Activated CD4-positive, alpha-beta T cell treated with anti-CD3 and anti-CD28 coated beads, Interleukin-2, Interleukin-4, amounts not matched to agents 100 ng/mL and 50 ng/mL, durations not matched to agents 16 hours and 8 hours (primary cell): ENCODE results near the gene PRRG3.
"Not testable (repeated sequence)": the region's sequence is repeated elsewhere in the genome, so short reads cannot be mapped to it uniquely, and the experiment has no call there.

Experiments
- DNase-seq: peaks from one replicate; pipeline ENCODE4 v3.0.0-alpha.2; 2020; ENCODE audit warnings: low spot score

Gene PRRG3

GRCh38 chrX:151694661-151695582 is at the start of gene PRRG3:
Gene PRRG3, plus strand, starts transcription at chrX:151695458. Its CDS starts 3,357 bp downstream, at chrX:151698815.
- DNase-seq: no peak

- DNase-seq: no peak
These were observed 20.0 kb upstream of the PRRG3 start for GRCh38 chrX:151675121-151675746.

DNA sequence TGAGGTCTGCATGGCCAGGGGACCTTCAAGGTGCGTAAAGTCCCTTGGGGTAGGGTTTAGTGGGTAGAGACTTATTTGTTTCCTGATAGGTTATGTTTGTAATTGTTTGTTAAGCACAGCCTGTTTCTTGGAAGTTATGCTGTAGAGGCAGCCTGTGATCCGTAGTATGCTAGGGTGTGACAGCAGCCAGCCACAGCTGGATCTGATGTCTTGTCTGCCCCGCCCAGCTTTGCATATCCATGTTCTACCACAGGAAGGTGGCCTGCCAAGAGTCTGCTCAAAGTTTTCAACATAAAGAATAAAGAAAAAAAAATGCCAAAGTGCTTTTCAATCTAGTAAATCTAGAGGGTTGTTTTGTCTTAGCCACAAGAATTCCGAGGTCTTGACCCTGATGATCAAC is 19.1 kb upstream of the PRRG3 start:
- DNase-seq: no peak

DNA sequence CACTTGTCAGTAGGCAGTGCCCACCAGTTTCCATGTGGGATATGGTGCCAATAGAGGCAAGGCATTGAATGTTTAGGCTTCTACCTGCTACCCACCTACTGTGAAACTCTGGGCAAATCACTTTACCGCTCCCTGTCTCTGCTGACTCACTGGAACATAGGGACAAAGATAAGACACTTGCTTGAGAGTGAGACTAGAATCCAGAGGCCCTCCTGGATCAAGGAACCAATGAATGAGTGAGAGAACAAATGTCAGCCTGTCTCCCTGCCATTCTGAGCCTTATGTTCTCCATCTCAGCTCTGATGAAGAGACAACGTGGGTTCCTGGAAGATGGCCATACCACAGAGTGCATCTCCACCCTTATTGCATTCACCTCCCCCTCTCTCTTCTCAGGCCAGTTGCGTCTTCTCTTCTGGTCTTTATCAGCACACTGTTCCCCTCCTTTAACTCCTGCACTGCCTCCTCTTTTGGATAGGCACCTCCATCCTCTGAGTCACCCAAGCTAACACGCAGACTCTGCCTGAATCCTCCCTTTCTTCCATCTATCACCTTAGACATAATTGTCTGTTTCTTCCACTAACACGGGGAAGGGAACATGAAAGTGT is 15.4 kb upstream of the PRRG3 start:
- no peak for DNase-seq

DNA sequence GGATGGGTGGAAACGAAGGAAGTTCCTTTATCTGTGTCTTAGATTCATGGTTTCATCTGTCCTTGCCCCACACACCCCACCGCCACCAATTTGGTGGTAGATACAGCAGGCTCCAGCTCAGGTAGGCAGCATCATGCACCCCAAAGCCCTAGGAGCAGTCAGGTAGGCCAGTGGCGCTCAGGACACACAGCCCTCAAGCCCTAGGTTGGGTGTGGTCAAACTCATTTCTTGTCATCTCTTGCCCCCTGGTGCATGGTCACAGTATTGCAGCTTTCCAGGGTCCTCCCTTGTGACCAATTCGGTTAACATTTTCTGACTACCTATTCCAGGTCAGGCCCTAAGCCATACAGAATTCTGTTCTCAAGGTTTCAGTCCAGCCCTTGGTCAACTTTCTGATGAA is 14.5 kb upstream of the PRRG3 start:
- peak; percentile 77 for DNase-seq

GRCh38 chrX:151687635-151688034 is 7.6 kb upstream of the PRRG3 start:
- DNase-seq: no peak

GRCh38 chrX:151688695-151689094 is 6.6 kb upstream of the PRRG3 start:
- DNase-seq: no peak

DNA sequence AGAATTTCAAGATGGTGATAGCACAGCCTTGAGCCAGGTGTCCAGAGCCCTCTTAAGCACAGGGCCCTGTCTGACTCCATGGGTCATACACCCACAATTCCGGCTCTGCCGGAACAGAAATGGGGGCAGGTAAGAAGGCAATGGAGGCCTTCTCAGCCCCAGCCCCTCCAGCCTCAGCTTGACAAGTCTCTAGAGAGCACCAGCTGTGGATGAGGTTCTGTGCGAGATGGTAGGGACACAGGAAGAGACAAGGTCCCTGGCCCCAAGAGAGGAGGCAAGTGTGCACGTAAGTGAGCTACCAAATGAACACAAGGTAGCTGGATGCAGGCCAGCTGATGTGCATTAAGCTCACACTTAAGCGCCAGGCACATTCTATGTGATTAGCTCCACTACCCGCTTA is 2.4 kb upstream of the PRRG3 start:
- DNase-seq: no peak

- DNase-seq: no peak
These were observed 1.1 kb upstream of the PRRG3 start for GRCh38 chrX:151694121-151694520.

DNA sequence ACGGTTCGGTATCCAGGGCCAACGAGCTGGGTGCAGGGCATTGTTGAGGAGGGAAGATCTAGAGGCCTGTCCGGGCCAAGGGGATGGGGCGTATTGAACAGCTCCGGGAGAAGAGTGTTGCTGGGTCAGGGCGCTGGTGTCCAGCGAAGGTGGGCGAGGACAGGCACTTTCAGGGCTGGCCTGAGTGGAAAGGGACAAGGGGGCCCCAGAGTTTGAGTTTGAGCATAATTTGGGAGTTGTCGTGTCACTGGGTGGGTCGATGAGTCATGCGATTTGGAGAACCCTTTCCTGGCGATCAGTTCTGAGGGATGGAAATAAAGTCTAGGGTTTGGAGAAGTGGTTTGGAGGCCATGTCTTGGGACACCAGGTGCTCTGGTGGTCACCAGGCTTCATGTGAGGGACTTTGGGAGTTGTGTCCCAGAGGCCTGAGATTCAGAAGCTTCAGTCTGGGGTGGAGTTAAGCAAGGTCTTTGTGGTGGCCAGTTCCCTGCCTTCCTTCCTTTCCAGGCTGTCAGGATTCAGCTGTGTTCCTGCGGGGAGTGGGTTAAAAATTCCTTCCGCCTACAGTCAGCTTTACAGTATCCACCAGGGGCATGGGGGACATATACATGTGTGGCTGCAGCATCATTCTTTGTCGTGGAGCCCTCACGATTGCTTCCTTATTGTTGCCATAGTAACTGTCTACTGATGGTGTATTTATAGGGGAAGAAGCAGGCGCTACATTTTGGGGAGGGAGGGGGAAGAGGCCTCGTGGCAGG is 504 bp downstream of the PRRG3 start:
- no peak for DNase-seq

DNA sequence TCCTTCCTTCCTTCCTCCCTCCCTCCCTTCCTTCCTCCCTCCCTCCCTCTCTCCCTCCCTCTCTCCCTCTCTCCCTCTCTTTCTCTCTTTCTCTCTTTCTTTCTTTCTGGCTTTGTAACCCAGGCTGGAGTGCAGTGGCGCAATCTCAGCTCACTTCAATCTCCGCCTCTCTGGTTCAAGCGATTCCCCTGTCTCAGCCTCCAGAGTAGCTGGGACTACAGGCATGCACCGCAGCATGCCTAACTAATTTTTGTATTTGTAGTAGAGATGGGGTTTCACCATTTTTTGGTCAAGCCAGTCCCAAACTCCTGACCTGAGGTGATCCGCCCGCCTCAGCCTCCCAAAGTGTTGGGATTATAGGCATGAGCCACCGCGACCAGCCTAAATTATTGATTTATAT is 1.8 kb downstream of the PRRG3 start:
- DNase-seq: not testable (repeated sequence)

- DNase-seq: no peak
These were observed 2.3 kb downstream of the PRRG3 start for GRCh38 chrX:151697522-151697921.

- DNase-seq: no peak
These were observed 3.2 kb downstream of the PRRG3 start for GRCh38 chrX:151698485-151698884.

DNA sequence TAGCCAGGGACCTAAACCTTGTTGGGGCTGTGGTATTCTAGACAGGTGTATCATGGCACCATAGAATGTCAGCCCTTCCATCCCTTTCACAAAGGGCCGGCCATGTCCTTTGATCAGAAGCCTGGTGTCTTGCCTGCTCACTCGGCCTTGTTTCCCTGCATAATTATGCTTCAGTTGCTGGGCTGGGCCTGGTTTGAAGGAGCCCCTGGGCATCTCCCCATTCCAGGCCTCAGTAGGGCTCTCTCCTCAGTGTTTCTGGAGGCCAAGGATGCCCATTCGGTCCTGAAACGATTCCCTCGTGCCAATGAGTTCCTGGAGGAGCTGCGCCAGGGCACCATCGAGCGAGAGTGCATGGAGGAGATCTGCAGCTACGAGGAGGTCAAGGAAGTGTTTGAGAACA is 4.5 kb downstream of the PRRG3 start:
- no peak for DNase-seq

- no peak for DNase-seq
These were observed 5.3 kb downstream of the PRRG3 start for GRCh38 chrX:151700581-151700980.

DNA sequence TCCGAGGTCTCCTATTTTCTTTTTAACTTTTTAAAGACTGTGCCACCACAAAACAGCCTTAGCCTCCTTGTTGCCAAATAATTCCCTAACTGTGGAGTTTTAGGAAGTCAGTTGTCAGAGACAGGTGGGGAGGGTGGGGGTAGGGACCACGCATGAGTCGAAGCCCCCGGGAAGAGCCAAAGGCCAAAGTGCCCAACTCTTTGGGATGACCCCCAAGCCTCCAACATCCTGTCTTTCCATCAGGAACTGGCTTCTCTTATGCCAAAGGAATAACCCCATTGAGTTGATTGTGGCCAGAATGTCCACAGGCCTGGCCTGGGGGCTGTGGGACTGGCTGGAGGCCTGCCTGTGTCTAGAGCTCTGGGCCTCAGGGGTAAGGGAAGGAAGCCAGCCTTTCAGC is 5.8 kb downstream of the PRRG3 start:
- no peak for DNase-seq

GRCh38 chrX:151701531-151701930 is 6.3 kb downstream of the PRRG3 start:
- no peak for DNase-seq

- no peak for DNase-seq
These were observed 6.9 kb downstream of the PRRG3 start for GRCh38 chrX:151702026-151702714.

DNA sequence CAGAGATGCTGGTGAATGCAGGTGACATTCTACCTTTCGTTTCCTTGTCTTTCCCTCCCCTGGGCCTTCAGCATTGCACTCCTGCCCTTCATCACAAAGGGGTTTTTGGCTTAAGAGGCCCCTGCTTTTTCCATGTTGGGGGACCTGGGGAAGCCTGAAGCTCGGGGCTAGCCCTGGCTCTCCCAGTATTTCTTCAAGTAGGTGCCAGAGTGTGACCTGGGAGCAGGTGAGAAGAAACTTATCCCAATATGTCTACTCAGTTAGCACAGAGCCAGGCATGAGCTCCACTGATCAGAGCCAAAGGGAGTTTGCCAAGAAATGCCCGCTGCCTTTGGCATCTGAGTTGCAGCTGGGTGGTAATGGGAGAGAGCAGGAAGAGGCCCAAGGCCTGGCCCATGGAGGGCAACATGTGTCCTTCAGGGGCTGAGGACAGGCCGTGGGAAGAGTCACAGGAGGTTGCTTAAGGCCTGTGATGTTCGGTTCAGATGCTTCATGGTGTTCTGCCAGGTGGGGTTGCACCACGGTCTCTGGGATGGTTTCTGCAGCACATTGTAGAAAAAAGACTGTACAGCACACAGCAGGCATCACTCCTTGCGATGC is 7.6 kb downstream of the PRRG3 start:
- DNase-seq: no peak

- no peak for DNase-seq
These were observed 8.2 kb downstream of the PRRG3 start for GRCh38 chrX:151703487-151703886.

DNA sequence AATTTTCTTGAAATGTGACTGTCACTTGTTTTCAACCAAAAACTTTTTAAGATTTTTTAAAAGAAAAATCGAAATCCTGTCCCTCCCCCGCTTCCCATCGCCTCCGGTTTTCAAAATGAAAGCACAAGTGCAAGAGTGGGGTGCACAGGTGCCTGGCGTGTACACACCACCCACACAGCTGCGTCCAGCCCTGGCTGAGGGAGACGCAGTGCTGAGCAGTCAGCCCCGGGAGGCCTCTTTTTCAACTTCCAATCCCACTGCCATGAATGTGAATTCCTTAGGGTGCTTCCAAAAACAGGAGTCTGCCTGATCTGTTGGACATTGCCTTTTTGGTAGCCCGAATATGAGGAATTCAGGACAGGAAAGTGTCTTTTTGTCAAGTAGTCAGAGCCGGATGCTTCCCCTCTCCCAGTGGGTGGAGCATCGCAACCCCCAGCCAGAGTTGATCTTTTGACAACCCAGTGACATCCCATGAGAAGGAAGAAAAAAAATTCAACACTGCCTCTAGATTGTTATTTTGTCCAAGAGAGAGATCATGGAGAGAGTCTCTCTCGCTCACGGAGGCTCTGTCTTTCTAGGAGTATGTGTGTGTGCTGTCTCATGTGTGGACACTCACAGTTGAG is 8.9 kb downstream of the PRRG3 start:
- no peak for DNase-seq
